HG02981 (cell line): ENCODE results near the gene APOL6.
"Not testable (repeated sequence)": the region's sequence is repeated elsewhere in the genome, so short reads cannot be mapped to it uniquely, and the experiment has no call there.

ENCODE experiments used
- ATAC-seq: cut with Tn5 transposase; IDR thresholded peaks from one replicate; pipeline ENCODE4 v1.9.1; 2021; ENCODE audit warnings: mild to moderate bottlenecking, moderate library complexity; ENCODE audit not compliant: unreplicated experiment

The APOL6 gene

GRCh38 chr22:35634943-35635540 lies 13.2 kb upstream of the APOL6 start:
- no peak for ATAC-seq

GRCh38 chr22:35637254-35637653 lies 11.0 kb upstream of the APOL6 start:
- no peak for ATAC-seq

GRCh38 chr22:35638001-35638400 lies 10.2 kb upstream of the APOL6 start:
- ATAC-seq: no peak

- ATAC-seq: no peak
These were observed 9.8 kb upstream of the APOL6 start for GRCh38 chr22:35638410-35638809.

- no peak for ATAC-seq
These were observed 6.6 kb upstream of the APOL6 start for GRCh38 chr22:35641494-35642120.

- ATAC-seq: no peak
These were observed 5.9 kb upstream of the APOL6 start for GRCh38 chr22:35642305-35642741.

GRCh38 chr22:35643991-35644390 lies 4.3 kb upstream of the APOL6 start:
- no peak for ATAC-seq

GRCh38 chr22:35645646-35646045 lies 2.6 kb upstream of the APOL6 start:
- ATAC-seq: no peak

GRCh38 chr22:35649026-35649553 lies 844 bp downstream of the APOL6 start:
- no peak for ATAC-seq

GRCh38 chr22:35649636-35650250 lies 1.5 kb downstream of the APOL6 start:
- no peak for ATAC-seq

- ATAC-seq: no peak
These were observed 2.8 kb downstream of the APOL6 start for GRCh38 chr22:35651085-35651484.

GRCh38 chr22:35653824-35654223 lies 5.6 kb downstream of the APOL6 start:
- ATAC-seq: no peak

GRCh38 chr22:35656284-35656752 lies 8.1 kb downstream of the APOL6 start:
- ATAC-seq: no peak

- ATAC-seq: no peak
These were observed 9.5 kb downstream of the APOL6 start for GRCh38 chr22:35657571-35658312.

- no peak for ATAC-seq
These were observed 12.3 kb downstream of the APOL6 start for GRCh38 chr22:35660291-35661127.

- ATAC-seq: no peak
These were observed 13.2 kb downstream of the APOL6 start for GRCh38 chr22:35661464-35661863.

GRCh38 chr22:35662914-35663313 lies 14.7 kb downstream of the APOL6 start:
- ATAC-seq: no peak

GRCh38 chr22:35663371-35663770 lies 15.1 kb downstream of the APOL6 start:
- ATAC-seq: no peak

GRCh38 chr22:35664955-35665587 lies 16.8 kb downstream of the APOL6 start:
- ATAC-seq: no peak

GRCh38 chr22:35666699-35667098 lies 18.5 kb downstream of the APOL6 start:
- not testable (repeated sequence) for ATAC-seq
